Suppressor macrophage treated with lipopolysaccharide for 4 hours (primary cell): ENCODE data around the gene ADGRG1.

Experiments
- DNase-seq: peaks from one replicate; pipeline ENCODE4 v3.0.0-alpha.2; 2020

Gene ADGRG1

DNA sequence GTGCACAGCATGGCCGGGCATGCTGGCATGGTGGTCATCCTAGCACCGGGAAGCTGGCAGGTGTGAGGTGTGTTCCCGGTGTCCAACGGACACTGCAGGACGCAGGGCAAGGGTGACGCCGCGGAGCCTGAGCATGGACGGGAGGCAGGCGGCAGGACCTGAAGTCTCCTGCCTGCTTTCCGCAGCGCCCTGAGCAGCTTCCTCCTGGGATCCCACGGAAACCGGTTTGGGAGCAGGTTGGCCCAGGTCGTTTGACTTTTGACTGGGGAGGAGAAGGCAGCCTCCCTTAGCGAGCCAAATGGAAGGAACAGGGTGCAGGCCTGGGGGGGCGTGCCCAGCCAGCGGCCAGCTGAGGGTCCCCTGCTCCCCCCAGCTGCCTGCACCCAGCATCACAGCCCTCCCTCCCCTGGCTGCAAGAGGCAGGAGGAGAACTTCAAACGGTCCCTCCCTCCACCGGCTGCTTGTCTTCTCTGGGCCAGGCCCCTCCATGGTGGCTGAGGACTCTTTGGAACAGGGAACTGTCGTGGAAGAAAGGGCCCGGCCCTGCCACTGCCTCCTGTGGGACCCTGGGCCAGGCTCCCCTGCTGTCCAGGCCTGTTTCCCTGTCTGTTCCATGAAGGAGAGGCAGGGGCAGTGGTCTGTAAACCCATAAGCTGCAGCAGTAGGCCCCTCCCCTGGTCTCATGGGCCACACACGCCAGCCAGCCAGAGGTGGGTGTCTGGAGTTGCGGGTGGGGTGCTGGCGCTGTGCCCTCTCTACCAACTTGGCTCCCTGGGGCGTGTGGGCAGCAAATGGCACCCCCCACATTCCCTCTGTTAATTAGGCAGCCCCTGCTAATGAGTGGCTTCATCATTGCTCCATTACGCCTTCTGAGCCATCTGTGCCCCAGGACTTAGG, 7.8 kb upstream of the ADGRG1 start:
- DNase-seq, result no peak

- no peak for DNase-seq
Measured at GRCh38 chr16:57621521-57622271, 6.7 kb upstream of the ADGRG1 start.

GRCh38 chr16:57622361-57623250, 5.8 kb upstream of the ADGRG1 start:
- DNase-seq, result no peak

- no peak for DNase-seq
Measured at GRCh38 chr16:57623251-57624043, 5.0 kb upstream of the ADGRG1 start.

GRCh38 chr16:57624044-57624688, 4.3 kb upstream of the ADGRG1 start:
- DNase-seq, result no peak

GRCh38 chr16:57624806-57625500, 3.5 kb upstream of the ADGRG1 start:
- DNase-seq, result no peak

GRCh38 chr16:57626420-57627170, 1.8 kb upstream of the ADGRG1 start:
- DNase-seq, result no peak

GRCh38 chr16:57627184-57627871, 1.1 kb upstream of the ADGRG1 start:
- no peak for DNase-seq

GRCh38 chr16:57628783-57629293, 408 bp downstream of the ADGRG1 start:
- DNase-seq, result no peak

DNA sequence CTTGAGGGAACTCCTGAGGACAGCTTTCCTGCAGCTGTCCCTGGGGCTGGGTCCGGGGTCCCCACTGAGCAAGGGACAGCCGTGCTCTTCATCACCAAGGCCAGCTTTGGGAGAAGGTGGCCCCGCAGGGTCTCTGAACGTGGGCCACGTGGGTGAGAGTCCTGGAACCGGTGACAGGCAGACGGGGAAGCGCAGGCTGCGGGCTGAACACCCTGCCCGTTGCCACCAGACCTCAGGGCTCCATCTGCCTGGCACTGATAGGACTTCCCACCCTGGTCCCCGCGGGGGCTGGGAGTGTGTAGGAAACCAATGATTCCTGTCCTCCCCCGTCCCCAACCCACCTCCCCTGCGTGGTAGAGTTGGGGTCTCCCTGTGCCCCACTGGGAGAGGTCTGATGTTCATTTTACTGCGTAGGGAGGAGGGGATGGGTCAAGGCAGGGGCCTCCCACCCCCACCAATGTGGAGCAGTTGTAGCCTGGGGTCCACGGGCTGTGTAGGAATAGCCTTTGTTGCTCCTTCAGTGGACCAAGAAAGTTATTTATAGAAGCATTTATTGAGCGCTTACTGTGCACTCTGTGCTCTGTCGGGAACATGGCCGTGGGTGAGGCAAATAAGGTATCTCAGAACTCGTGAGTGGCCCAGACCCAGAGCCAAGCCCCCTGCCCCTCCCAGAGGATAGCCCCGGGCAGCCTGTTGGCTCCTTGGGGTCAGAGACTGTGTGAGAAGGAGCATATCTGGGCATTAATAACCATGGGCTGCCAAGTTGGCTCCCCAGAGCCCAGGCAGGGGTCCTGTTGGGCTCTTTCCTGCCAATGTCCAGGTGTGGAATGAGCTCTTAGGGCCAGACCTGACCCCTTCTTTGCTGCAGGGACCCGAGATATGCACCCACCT, 1.3 kb downstream of the ADGRG1 start:
- DNase-seq, result no peak

GRCh38 chr16:57630407-57630797, 2.0 kb downstream of the ADGRG1 start:
- no peak for DNase-seq

GRCh38 chr16:57630931-57631845, 2.8 kb downstream of the ADGRG1 start:
- DNase-seq, result no peak

DNA sequence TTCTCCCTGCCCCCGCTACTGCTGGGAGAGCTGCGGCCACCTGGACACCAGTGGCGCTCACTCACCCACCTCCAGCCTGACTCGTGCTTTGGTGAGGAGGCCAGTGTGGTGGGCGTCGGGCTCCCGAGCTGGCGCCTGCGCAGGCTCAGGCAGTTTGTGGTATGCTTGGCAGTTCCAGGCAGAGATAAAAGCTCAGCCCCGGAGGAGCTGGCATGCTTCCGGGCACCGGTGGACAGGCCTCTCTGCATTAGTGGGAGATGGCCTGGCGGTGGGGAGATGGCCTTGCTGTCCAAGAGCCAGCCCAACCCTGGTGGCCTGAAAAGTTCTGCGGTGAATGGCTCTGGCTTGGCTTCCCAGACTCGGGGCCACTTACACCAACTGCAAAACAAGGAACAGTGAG, 4.1 kb downstream of the ADGRG1 start:
- no peak for DNase-seq

GRCh38 chr16:57633383-57634064, 5.1 kb downstream of the ADGRG1 start:
- DNase-seq, result no peak

DNA sequence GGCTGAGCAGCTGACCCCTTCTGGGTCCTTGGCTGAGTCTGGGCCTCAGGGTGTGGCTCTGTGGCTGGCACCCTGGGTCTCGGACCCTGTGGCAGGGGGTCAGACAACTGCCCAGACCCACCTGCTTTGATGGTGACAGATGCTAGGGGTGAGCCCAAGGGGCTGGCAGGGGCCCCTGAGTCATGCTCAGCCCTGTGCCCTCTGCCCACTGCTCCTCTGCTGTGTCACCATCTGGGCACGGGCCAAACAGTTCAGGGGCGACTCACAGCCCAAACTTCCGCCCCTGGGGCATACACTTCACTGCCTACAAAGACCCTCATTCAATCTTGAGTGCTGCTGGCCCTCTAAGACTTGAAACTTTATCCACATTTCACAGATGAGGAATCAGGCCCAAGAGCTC, 5.7 kb downstream of the ADGRG1 start:
- DNase-seq, result no peak

GRCh38 chr16:57635266-57636097, 7.1 kb downstream of the ADGRG1 start:
- no peak for DNase-seq
